A549 (cell line): ENCODE data around the gene FAM227A. TPM values are rescaled to one million over a fixed set of nuclear protein-coding genes. Genes with fewer than 3 reads are reported as not detected.

Experiments used
- ATAC-seq, 2 experiments: fragments of 200-7000 bp in 1 of 2; fragments of >200 bp in 1 of 2; cut with Nextera tagmentation in 1 of 2; cut with Tn5 transposase in 1 of 2; 3 replicates each; pipeline versions ENCODE4 v1.8.0 to v1.9.1; 2018 to 2020; ENCODE audit warnings: mild to moderate bottlenecking in 1 of 2, moderate library complexity in 1 of 2
- CTCF ChIA-PET: fragments of 300-600 bp; sonication (Branson Sonifier 250); formaldehyde crosslinking; extraction: SDS; loops from one replicate; lab custom pipeline; 2021; ENCODE audit warnings: antibody characterized with exemption, inconsistent platforms; lab: Yijun Ruan, JAX
- POLR2A ChIA-PET: fragments of 350-600 bp; formaldehyde crosslinking; extraction: SDS; loops from one replicate; lab custom pipeline; 2021; ENCODE audit warnings: antibody characterized with exemption, inconsistent platforms; lab: Yijun Ruan, JAX
- DNase-seq, 2 experiments: peaks; one replicate each; pipeline versions ENCODE4 v3.0.0 to v3.0.0-alpha.2; 2011 to 2016; ENCODE audit warnings: low read depth in 1 of 2, low spot score in 1 of 2
- FAIRE-seq: peaks from 2 replicates; lab custom pipeline; 2011; peaks lifted over from hg19 to GRCh38; lab: Jason Lieb, UNC
- H3K27ac ChIP-seq, 2 experiments: fragments of >200 bp; sonication (Bioruptor Twin); formaldehyde crosslinking; 3 replicates each; pipeline ENCODE4 v1.5.1; 2016 to 2017
- H3K4me1 ChIP-seq: fragments of >200 bp; sonication (Bioruptor Twin); formaldehyde crosslinking; 3 replicates; pipeline ENCODE4 v1.6.1; 2016
- H3K4me2 ChIP-seq: fragments of >200 bp; sonication (Bioruptor Twin); formaldehyde crosslinking; 3 replicates; pipeline ENCODE4 v1.6.1; 2016
- H3K4me3 ChIP-seq: fragments of >200 bp; sonication (Bioruptor Twin); formaldehyde crosslinking; 3 replicates; pipeline ENCODE4 v1.5.1; 2016
- H3K9me3 ChIP-seq: fragments of >200 bp; sonication (Bioruptor Twin); formaldehyde crosslinking; 3 replicates; pipeline ENCODE4 v1.6.1; 2016
- CBX8 ChIP-seq: fragments of 200-600 bp; sonication (generic); IDR thresholded peaks from 2 replicates; pipeline ENCODE4 v1.6.1; 2016
- CHD2 ChIP-seq: fragments of 150-350 bp; IDR thresholded peaks from 2 replicates; pipeline ENCODE4 v1.6.1; 2014; ENCODE audit warnings: low read length; ENCODE audit not compliant: partially characterized antibody
- ESRRA ChIP-seq: fragments of 150-350 bp; IDR thresholded peaks from 2 replicates; pipeline ENCODE4 v1.6.1; 2014; ENCODE audit warnings: mild to moderate bottlenecking, low read length, borderline replicate concordance
- FOSB ChIP-seq: fragments of 250-450 bp; sonication (Bioruptor Pico); IDR thresholded peaks from 2 replicates; pipeline ENCODE4 v1.5.0; 2020; ENCODE audit warnings: mild to moderate bottlenecking, moderate library complexity
- GATA3 ChIP-seq: IDR thresholded peaks from 2 replicates; pipeline ENCODE4 v1.6.1; 2012; ENCODE audit warnings: borderline replicate concordance
- HDAC2 ChIP-seq: fragments of 200-600 bp; sonication (generic); IDR thresholded peaks from 2 replicates; pipeline ENCODE4 v1.6.1; 2016
- HEYL ChIP-seq: fragments of 250-450 bp; sonication (Bioruptor Pico); IDR thresholded peaks from 2 replicates; pipeline ENCODE4 v1.8.0; 2021; ENCODE audit warnings: mild to moderate bottlenecking, moderate library complexity
- HOXA7 ChIP-seq: fragments of 250-450 bp; sonication (Bioruptor Pico); IDR thresholded peaks from 2 replicates; pipeline ENCODE4 v1.5.0; 2020; ENCODE audit warnings: mild to moderate bottlenecking, moderate library complexity
- HOXB5 ChIP-seq: fragments of 250-450 bp; sonication (Bioruptor Pico); IDR thresholded peaks from 2 replicates; pipeline ENCODE4 v1.5.0; 2020; ENCODE audit warnings: mild to moderate bottlenecking, moderate library complexity
- MAZ ChIP-seq: fragments of 150-350 bp; IDR thresholded peaks from 2 replicates; pipeline ENCODE4 v1.6.1; 2014; ENCODE audit warnings: antibody characterized with exemption, low read depth, low read length, borderline replicate concordance
- NFE2L2 ChIP-seq: fragments of 150-350 bp; conservative IDR thresholded peaks from 2 replicates; pipeline ENCODE4 v1.6.1; 2014; ENCODE audit warnings: low read length
- NPAS2 ChIP-seq: fragments of 250-450 bp; sonication (Bioruptor Pico); IDR thresholded peaks from 2 replicates; pipeline ENCODE4 v1.8.0; 2022; ENCODE audit warnings: mild to moderate bottlenecking, moderate library complexity, borderline replicate concordance
- POLR2AphosphoS2 ChIP-seq: conservative IDR thresholded peaks from 2 replicates; pipeline ENCODE4 v1.6.1; 2012; ENCODE audit warnings: low read length, improper control_type of control experiment, inconsistent platforms
- RCOR1 ChIP-seq: fragments of 150-350 bp; IDR thresholded peaks from 2 replicates; pipeline ENCODE4 v1.6.1; 2014; ENCODE audit warnings: antibody characterized with exemption, low read length, low read depth
- RNF2 ChIP-seq: fragments of 200-600 bp; sonication (generic); IDR thresholded peaks from 2 replicates; pipeline ENCODE4 v1.6.1; 2016; ENCODE audit warnings: low read depth, mild to moderate bottlenecking, antibody characterized with exemption, moderate library complexity, borderline replicate concordance
- TFCP2L1 ChIP-seq: fragments of 250-450 bp; sonication (Bioruptor Pico); IDR thresholded peaks from 2 replicates; pipeline ENCODE4 v1.5.0; 2021; ENCODE audit warnings: mild to moderate bottlenecking
- ZC3H11A ChIP-seq: fragments of 450-650 bp; IDR thresholded peaks from 2 replicates; pipeline ENCODE4 v1.6.1; 2014; ENCODE audit warnings: antibody characterized with exemption, mild to moderate bottlenecking
- WGBS: methylation state at CpG from one replicate; pipeline ENCODE4 v1.1.6; 2017; ENCODE audit errors: missing lambda C conversion rate; 5-methylcytosine and 5-hydroxymethylcytosine counted together
- polyA plus RNA-seq, 4 experiments: library from polyadenylated mRNA; depleted of rRNA in 3 of 4; stranded (reverse); fragments of >200 nt; fragmentation: RNase III in 1 of 4; extraction: RNeasy Plus Mini Kit Qiagen cat#74134 plus additional on column Dnase treatment in 1 of 4; gene quantifications; 2 replicates in 3 of 4; 3 replicates in 1 of 4; pipeline ENCODE4 v1.2.3, GENCODE V29; 2011 to 2017
- TF ChIP-seq, protein P1 (sequence below): IDR thresholded peaks from 2 replicates; pipeline ENCODE4 v1.6.1; 2012
- TF ChIP-seq, protein P2 (sequence below): fragments of 450-650 bp; IDR thresholded peaks from 2 replicates; pipeline ENCODE4 v1.6.1; 2014; ENCODE audit warnings: antibody characterized with exemption
- TF ChIP-seq, protein P3 (sequence below): IDR thresholded peaks from 2 replicates; pipeline ENCODE4 v1.6.1; 2012; ENCODE audit warnings: low read depth, borderline replicate concordance

FAM227A gene
- polyA plus RNA-seq, 2 of the 4 experiments (the other 2 are of a cell fraction) = 1.4 to 3.5 TPM

DNA sequence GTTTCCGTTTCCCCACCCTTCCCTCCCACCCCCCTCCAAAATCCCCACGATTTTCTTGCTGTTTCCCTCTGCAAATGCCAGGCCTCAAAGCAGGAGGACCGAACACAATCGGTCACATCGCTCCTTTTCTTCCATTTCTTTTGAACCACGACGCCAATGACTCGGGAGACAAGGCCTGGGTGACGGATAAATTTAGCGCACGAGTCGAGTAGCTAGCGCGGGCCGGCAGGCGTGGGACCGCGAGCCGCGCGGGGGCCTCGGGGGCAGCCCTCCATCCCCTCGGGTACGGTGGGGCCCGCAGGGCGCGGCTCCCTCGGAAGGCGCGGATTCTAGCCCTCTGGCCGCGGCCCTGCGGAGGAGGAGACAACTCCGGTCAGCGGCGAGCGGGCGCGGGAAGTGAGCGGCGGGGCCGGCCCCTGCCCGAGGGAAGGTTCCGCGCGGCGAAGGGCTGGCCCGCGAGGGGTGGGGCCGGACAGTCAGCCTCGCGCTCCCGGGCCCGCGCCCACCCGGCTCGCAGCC, 44.1 kb upstream of the FAM227A start:
- no peaks in the 10 kb centered on the region for H3K9me3 ChIP-seq
- ChIA-PET POLR2A (interaction anchor here (2.9 kb wide), 1 partner anchor 19 kb away, joined by 12 read pairs; the partner anchor contains the start of gene TOMM22), CTCF (interaction anchor here (1.6 kb wide), 1 partner anchor 18 kb away, joined by 4 read pairs; no protein-coding TSS in a partner anchor)
- WGBS = 0% methylated on average over 2 of the region's 57 CpGs
- peak overlapping the region; percentile 88 for H3K4me3 ChIP-seq
- no peak for TF ChIP-seq HOXB5
- TF ChIP-seq CBX8 = no peak
- peak overlapping the region; percentile 96 to 99 for H3K27ac ChIP-seq
- DNase-seq (no peak), FAIRE-seq (no peak), ATAC-seq (peak; percentile 35 to 49)
- H3K4me1 ChIP-seq = peaks cover 52% of the 10 kb centered on the region
- H3K4me2 ChIP-seq = peak overlapping the region; percentile 86

DNA sequence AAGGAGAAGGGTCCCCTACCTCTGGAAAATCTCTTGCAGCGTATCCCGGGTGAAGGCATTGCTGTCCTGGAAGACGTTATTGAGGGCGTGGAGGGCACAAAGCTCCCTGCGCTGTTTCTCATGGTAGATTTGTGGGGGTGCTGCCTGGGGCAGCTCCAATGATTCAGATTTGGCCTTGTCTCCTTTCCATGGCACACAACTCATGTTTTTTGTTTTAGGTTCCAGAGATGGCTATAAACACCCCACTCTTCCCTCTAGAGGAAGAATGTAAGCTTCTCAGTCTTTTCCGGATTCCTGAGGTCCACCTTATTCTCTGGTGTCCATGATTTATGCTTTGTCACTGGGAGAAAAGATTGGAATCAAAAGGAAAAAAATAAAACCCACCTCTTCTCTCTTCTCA, 43.6 kb upstream of the FAM227A start:
- TF ChIP-seq FOSB (CRISPR knock-in tag) (no peak), NFE2L2 (no peak), HOXA7 (CRISPR knock-in tag) (no peak), HDAC2 (no peak), POLR2AphosphoS2 (no peak), RCOR1 (no peak), TFCP2L1 (CRISPR knock-in tag) (no peak), CHD2 (no peak)
- TF ChIP-seq, protein P1, sequence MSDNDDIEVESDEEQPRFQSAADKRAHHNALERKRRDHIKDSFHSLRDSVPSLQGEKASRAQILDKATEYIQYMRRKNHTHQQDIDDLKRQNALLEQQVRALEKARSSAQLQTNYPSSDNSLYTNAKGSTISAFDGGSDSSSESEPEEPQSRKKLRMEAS = no peak
- TF ChIP-seq, protein P2, sequence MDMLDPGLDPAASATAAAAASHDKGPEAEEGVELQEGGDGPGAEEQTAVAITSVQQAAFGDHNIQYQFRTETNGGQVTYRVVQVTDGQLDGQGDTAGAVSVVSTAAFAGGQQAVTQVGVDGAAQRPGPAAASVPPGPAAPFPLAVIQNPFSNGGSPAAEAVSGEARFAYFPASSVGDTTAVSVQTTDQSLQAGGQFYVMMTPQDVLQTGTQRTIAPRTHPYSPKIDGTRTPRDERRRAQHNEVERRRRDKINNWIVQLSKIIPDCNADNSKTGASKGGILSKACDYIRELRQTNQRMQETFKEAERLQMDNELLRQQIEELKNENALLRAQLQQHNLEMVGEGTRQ = no peak
- TF ChIP-seq, all 56 proteins: peak for 0
- Histone ChIP-seq H3K4me2 (peak overlapping the region; percentile 86), H3K4me1 (peaks cover 55% of the 10 kb centered on the region), H3K27ac (peak overlapping the region; percentile 96 to 99), H3K9me3 (no peaks in the 10 kb centered on the region), H3K4me3 (peak overlapping the region; percentile 88)
- no peak for FAIRE-seq
- POLR2A ChIA-PET = interaction anchor here (2.9 kb wide), 1 partner anchor 18 kb away, joined by 12 read pairs; the partner anchor contains the start of gene TOMM22
- 3% methylated on average over 6 of the region's 6 CpGs for WGBS
- DNase-seq = no peak
- no peak; a peak in 1 of 6 replicates for ATAC-seq
- CTCF ChIA-PET = interaction anchor here (1.6 to 5.6 kb wide), 2 partner anchors 18 kb away, joined by 4 to 47 read pairs; partner anchors contain the start of gene TOMM22

DNA sequence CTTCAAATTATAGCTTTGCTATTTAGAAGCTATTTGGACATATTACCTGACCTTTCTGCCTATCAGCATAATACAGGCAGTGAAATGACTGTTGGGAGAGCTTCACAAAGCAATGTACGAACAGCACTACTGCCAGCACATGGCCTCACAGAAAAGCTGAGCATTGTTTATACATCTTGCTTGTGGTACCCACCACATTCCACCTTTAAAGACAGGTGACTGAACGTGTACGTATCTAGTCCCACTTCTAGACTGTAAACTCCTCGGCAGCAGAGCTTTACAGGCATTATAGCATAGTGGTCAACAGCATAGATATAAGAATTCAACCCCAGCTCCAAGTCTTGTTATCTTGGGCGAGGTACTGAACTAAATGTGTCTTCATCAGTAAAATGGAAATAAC, 43.0 kb upstream of the FAM227A start:
- CTCF ChIA-PET = interaction anchor here (1.6 to 5.6 kb wide), 2 partner anchors 17 to 19 kb away, joined by 4 to 47 read pairs; partner anchors contain the start of gene TOMM22
- POLR2A ChIA-PET = interaction anchor here (0.6 to 2.9 kb wide), 2 partner anchors 17 to 208 kb away, joined by 6 to 12 read pairs; partner anchors contain the start of gene TOMM22
- no peak for ATAC-seq
- WGBS = 79% methylated on average over 5 of the region's 5 CpGs
- H3K4me1 ChIP-seq = peaks cover 53% of the 10 kb centered on the region
- FAIRE-seq = no peak
- TF ChIP-seq, protein P1 = no peak
- TF ChIP-seq GATA3 = no peak
- no peak for TF ChIP-seq NPAS2 (CRISPR knock-in tag)
- TF ChIP-seq, protein P2 = no peak
- no peak for TF ChIP-seq ZC3H11A
- TF ChIP-seq RNF2 = no peak
- no peak for TF ChIP-seq MAZ
- TF ChIP-seq HEYL (CRISPR knock-in tag) = no peak
- TF ChIP-seq, protein P3, sequence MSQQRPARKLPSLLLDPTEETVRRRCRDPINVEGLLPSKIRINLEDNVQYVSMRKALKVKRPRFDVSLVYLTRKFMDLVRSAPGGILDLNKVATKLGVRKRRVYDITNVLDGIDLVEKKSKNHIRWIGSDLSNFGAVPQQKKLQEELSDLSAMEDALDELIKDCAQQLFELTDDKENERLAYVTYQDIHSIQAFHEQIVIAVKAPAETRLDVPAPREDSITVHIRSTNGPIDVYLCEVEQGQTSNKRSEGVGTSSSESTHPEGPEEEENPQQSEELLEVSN = no peak
- no peak for TF ChIP-seq ESRRA
- TF ChIP-seq, all 56 proteins: peak for 0
- H3K9me3 ChIP-seq = no peaks in the 10 kb centered on the region
- peak overlapping the region; percentile 86 for H3K4me2 ChIP-seq
- peak overlapping the region; percentile 88 for H3K4me3 ChIP-seq
- H3K27ac ChIP-seq = peak overlapping the region; percentile 96 to 99
- DNase-seq = no peak
